GM13976 (cell line): ENCODE measurements around the gene HRH2.
A peak's percentile ranks its signal among the peaks of the same experiment; 100 is the strongest.

Source experiments
- DNase-seq: peaks from one replicate; pipeline ENCODE4 v3.0.0; 2012; ENCODE audit warnings: low spot score
- CTCF ChIP-seq: IDR thresholded peaks from 2 replicates; pipeline ENCODE4 v1.5.1; 2012; ENCODE audit warnings: borderline replicate concordance, mild to moderate bottlenecking; ENCODE audit not compliant: insufficient read depth; ENCODE audit errors: extremely low read depth, missing control alignments, control extremely low read depth
- in situ Hi-C: fragments of 300-500 bp; cut with MboI; formaldehyde crosslinking; loops from one replicate; pipeline ENCODE4 v1.12.0; 2022; ENCODE audit warnings: low sequenced_read_pairs, mixed read lengths, inconsistent platforms; ENCODE audit not compliant: unreplicated experiment

HRH2 gene

DNA sequence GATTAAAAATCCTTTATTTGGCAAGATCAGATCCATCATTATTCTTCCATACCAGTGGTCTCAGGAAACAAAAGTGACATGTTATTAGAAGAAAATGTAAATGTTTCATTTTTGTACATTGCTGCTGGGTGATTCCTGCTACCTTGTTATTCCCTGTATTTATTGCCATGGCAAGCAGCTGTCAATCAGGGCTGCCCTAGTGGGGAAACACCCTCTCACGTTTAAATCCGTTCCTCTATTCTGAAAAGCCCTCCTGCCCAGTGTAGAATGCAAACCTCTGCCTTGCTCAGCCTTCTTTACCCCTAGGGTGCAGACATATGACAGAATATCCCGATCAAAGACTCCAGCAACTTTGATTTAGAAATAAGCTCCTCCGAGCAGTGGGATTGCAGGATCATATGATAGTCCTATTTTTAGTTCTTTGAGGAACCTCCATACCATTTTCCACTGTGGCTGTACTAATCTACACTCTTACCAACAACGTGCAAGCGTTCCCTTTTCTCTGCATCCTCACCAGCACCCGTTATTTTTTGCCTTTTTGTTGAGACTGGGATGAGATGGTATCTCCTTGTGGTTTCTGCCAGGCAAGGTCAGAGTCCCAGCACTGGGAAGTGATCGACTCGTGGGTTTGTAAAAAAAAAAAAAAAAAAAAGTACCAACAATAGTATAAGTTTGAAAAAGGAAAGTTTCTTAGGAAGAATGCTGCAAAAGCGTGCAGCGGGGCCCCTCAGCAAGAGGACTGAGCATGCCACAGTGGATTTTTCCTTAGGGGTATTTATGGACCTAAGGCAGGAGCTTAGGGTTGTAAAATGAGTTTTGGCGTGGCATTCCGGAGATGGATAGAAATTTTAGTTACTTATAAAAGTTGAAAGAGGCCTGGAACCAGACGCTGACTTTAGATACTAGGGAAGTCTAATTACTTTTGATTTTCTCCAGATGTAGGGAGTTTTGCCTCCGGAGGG, 66.7 kb downstream of the HRH2 start:
- DNase-seq, result no peak
- no peak for TF ChIP-seq CTCF
- in situ Hi-C loops, result no loop called here

GRCh38 chr5:175728316-175728715, 70.4 kb downstream of the HRH2 start:
- no peak for TF ChIP-seq CTCF
- in situ Hi-C loops, result no loop called here
- no peak for DNase-seq

DNA sequence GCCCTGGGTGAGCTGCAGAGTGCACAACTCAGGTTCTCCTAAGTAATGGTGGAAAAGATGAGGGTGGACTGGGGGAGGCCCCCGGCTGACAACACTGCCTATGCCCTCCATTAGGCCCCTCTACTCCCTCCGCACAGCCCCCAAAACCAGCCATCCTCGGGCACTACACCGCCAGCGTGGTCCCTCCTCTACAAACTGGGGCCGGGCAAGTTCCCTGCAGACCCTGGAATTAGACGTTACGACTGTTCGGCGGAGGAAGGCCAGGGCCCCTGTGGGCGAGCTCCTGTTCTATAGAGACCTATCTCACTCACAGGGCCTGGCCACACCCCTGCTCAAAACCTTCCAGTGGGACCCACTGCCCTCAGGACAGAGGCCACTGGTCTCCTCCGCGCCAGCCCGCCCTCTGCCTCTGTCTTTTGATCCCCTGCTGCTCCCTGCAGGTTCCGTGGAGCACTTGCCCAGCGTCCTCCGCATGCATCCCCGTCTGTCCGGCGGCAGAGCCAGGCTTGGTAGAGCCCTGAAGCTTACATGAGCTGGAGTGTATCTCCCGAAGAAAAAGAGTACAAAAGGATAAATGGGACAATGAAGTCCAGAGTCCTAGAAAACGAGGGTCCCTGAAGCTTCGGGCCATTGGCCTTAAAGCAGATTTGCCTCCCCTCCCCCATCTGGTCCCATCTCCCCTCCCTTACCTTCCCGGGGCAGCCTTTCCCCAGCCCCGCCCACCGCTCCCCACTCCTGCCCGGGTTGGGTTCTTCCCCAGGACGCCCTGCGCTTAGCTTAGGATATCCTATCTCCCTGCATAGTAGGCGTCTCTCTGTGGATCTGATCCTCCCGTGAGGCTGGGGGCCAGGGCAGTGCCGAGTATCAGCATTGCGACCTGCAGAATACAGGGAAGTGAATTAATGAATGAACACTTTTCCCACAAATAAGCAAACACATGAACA, 71.3 kb downstream of the HRH2 start:
- DNase-seq, result no peak
- in situ Hi-C loops, result no loop called here
- no peak for TF ChIP-seq CTCF

- in situ Hi-C loops, result no loop called here
- DNase-seq, result peak; percentile 91
- TF ChIP-seq CTCF, result peak; percentile 86
Measured at GRCh38 chr5:175729829-175730277, 72.0 kb downstream of the HRH2 start.

- in situ Hi-C loops, result no loop called here
- no peak for DNase-seq
- TF ChIP-seq CTCF, result no peak
Measured at GRCh38 chr5:175731172-175731571, 73.3 kb downstream of the HRH2 start.

DNA sequence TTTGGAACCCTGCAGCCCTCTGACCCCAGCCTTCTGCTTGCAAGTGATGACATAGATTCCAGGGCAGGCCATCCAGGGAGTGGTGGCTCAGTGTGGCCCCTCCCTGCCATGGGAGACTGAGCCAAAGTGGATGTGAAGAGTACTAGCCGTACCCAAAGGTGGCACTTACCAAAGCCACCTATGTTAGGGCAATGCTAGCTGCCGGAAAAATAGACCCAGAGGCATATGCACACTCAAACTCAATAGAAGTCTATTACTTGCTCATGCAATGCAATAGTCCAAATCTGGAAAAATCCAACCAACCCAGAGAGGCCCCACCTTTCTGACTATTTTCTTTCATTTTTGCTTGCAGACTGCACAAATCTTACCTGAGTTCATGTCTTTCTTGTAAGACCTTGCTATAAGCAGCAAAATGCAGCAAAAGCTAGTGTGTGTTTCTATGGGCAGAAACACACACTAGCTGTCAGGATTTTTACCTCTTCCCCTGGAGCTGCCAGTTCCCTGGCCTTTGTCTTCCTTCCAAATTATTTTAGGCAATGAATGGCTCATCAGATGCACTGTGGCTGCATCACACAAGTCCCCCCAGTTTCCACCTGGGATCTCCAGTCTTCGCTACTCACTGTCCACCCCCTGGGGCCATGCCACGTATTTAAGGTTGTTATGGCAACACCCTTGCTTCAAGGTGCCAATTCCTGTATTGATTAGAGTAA, 74.0 kb downstream of the HRH2 start:
- TF ChIP-seq CTCF, result no peak
- no peak for DNase-seq
- in situ Hi-C loops, result no loop called here
